ENCODE data around the gene XAGE3.

The XAGE3 gene

DNA sequence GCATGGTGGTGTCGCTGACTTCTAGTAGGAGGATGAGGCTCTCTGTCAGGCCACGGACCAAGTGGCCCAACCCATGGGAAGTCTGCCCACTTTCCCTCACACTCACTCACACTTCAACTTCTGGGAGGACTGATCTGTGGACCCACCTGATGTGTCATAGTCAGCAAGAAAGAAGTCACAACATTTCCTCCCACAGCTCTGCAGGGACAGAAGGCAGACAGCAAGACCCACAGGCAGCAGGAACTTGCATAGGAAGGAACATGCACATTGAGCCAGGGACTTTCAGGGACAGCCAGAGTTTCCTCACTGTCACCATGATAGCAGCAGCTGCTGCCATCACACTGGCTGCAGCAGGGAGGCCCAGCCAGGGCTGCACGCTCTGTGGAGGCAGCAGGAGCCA is 37.3 kb downstream of the XAGE3 start:
- no peak for FAIRE-seq

DNA sequence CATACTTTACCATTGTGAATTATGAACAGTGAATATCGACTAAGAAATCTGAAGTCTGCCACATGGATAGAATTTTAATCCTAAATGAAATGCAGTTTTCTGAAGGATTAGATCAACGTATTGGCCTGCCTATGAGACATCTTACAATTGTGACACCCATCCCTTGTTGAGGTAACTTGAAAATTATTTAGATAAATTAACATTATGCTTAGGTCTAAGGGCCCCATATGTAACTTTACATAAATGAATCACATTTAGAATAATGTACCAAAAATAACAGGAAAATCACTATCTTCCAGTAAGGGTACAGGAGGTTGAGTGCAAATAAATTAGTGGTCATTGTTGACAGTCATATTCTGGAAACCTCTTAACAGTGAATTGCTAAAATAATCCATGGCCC is 43.3 kb downstream of the XAGE3 start:
- no peak for FAIRE-seq

DNA sequence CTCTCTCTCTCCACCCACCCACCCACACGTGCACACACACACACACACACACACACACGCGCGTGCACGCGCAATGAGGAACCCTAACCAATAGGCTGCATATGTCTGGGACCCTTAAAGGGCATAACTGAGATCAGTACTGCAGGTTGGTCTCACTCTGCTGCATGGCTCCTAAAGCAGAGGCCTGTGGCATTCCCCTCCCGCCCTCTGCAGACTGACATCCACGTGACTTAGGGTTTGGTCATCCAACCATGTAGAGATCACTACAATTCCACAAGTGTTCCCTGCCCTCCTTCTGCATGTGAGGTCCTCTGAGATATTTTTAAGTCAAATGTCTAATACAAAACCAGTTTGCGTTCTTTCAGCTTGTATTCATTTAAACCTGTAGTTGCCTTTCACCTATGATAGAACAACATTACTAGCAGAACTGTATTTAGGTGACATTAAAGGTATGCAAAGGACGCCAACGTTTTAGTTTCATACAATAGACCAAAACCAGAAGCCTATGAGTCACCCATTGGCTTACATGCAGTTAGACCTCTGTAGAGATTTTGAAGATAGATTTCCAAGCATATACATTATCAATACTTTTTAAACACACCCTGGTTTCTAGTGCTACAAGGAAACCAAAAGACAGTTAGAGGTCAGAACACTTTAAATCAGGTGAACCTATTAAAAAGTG is 46.7 kb downstream of the XAGE3 start:
- FAIRE-seq = no peak

DNA sequence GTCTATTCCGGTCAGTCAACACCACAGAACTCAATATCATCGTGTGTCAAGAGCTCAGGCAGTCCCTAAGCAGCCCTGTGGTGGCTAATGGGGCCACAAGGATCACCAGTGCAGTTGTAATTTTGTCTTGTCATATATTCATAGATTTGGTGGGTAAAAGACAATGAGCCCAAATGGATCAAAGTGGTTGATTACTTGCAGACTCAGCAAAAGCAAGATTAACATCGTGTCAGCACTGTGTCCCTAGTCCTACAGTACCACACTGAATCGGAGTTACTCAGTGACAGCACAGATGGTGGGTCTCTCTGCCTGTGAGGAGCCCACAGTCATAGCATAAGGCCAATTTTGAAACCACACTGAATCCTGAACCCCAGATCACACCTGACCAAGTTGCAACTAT is 48.1 kb downstream of the XAGE3 start:
- no peak for FAIRE-seq

Data from A204.1 (cell line).